ENCODE data around the gene NR4A2. TPM values are rescaled to one million over a fixed set of nuclear protein-coding genes. Genes with fewer than 3 reads are reported as not detected.

Gene NR4A2
- total RNA-seq, 2 donors from 2014 or later, result 2.6 to 4.7 TPM

GRCh38 chr2:156363141-156363540 lies 30.6 kb upstream of the NR4A2 start:
- intact Hi-C loops (cut with DNase I), result no loop called here
- Histone ChIP-seq H3K9ac (ENCODE audit: low read depth in 2 of 2, low read length in 2 of 2) (no peak overlapping the region), H3K36me3 (no peaks in the 10 kb centered on the region), H3K4me1 (no peaks in the 10 kb centered on the region), H3K27me3 (no peaks in the 10 kb centered on the region), H3K27ac (no peak overlapping the region), H3K4me3 (no peak overlapping the region), H3K9me3 (no peaks in the 10 kb centered on the region)
- DNase-seq, result no peak
- no peak for TF ChIP-seq CTCF (IDR thresholded peaks at IDR 0.05)

GRCh38 chr2:156356014-156356754 lies 23.7 kb upstream of the NR4A2 start:
- H3K36me3 ChIP-seq, result no peaks in the 10 kb centered on the region
- H3K9ac ChIP-seq (ENCODE audit: low read depth in 2 of 2, low read length in 2 of 2), result no peak overlapping the region
- intact Hi-C loops (cut with DNase I), result no loop called here
- TF ChIP-seq CTCF (IDR thresholded peaks at IDR 0.05), result no peak
- no peaks in the 10 kb centered on the region for H3K4me1 ChIP-seq
- DNase-seq, result no peak
- no peak overlapping the region for H3K4me3 ChIP-seq
- H3K9me3 ChIP-seq, result no peaks in the 10 kb centered on the region
- H3K27ac ChIP-seq, result no peak overlapping the region
- H3K27me3 ChIP-seq, result no peaks in the 10 kb centered on the region

GRCh38 chr2:156352911-156353310 lies 20.4 kb upstream of the NR4A2 start:
- Histone ChIP-seq H3K9ac (ENCODE audit: low read depth in 2 of 2, low read length in 2 of 2) (no peak overlapping the region), H3K27ac (no peak overlapping the region), H3K27me3 (no peaks in the 10 kb centered on the region), H3K4me1 (peaks cover 4% of the 10 kb centered on the region), H3K9me3 (no peaks in the 10 kb centered on the region), H3K4me3 (no peak overlapping the region), H3K36me3 (no peaks in the 10 kb centered on the region)
- DNase-seq, result no peak
- intact Hi-C loops (cut with DNase I), result no loop called here
- TF ChIP-seq CTCF (IDR thresholded peaks at IDR 0.05), result no peak

- Histone ChIP-seq H3K4me3 (no peak overlapping the region), H3K9me3 (no peaks in the 10 kb centered on the region), H3K27me3 (no peaks in the 10 kb centered on the region), H3K9ac (ENCODE audit: low read depth in 2 of 2, low read length in 2 of 2) (no peak overlapping the region), H3K4me1 (peaks cover 4% of the 10 kb centered on the region), H3K36me3 (no peaks in the 10 kb centered on the region), H3K27ac (no peak overlapping the region)
- no peak for DNase-seq
- intact Hi-C loops (cut with DNase I), result no loop called here
- TF ChIP-seq CTCF (IDR thresholded peaks at IDR 0.05), result no peak
These were observed 18.0 kb upstream of the NR4A2 start for GRCh38 chr2:156350374-156351142.

- H3K27me3 ChIP-seq, result no peaks in the 10 kb centered on the region
- intact Hi-C loops (cut with DNase I), result loop anchor here (5.0 kb wide), 1 partner anchor 48 kb away; no protein-coding TSS in a partner anchor
- no peak for TF ChIP-seq CTCF (IDR thresholded peaks at IDR 0.05)
These were observed 17.1 kb upstream of the NR4A2 start for GRCh38 chr2:156349605-156350004.

More at GRCh38 chr2:156349605-156350004, 17.1 kb upstream of the NR4A2 start:
- Histone ChIP-seq H3K4me3 (no peak overlapping the region), H3K4me1 (peaks cover 4% of the 10 kb centered on the region), H3K27ac (no peak overlapping the region), H3K36me3 (no peaks in the 10 kb centered on the region), H3K9me3 (no peaks in the 10 kb centered on the region), H3K9ac (ENCODE audit: low read depth in 2 of 2, low read length in 2 of 2) (no peak overlapping the region)
- DNase-seq, result no peak

All from colonic mucosa (tissue), 4 donors.